ENCODE results near the gene RAC3.

The RAC3 gene

DNA sequence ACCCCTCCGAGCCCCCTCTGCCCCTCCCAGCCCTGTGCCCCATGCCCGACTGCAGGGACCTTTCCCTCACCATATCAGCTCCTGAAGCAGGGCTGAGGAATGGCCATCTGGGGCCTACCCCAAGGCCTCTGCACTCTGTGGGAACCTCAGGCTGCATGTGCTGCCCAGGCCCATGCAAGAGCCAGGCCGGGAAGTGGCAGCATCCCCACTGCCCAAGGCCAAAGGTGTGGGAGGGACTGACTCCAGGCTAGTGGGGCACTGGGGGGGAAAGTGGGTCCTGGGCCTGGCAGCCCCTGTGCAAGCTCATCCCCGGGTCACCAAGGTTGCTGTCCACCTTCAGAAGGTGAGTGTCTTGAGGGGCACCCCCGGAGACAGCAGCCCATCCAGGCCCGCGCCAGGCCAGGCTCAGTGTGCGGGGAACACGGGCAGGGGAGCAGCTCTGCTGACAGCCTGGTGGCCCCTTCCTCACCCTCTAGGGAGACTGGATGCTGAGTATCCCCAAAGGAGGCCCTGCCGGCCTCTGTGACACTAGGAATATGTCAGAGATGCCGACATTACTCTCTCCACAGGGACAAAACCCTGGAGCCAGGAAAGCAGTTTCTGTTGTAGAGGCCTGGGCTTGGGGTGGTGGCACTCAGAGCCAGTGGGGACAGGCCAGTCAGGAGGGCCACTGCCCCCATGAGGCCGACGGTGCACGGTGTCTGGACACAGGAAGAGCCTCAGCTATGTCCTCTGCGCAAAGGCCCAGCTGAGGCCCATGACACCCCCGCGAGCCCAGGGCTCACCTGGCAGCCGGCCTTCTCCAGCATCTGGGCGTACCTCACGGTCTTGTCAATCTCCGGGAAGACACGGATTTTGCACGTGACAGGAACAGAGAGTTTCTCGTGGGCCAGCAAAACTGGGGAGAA is 30.9 kb downstream of the RAC3 start:
- no peak overlapping the region for H3K27ac Mint-ChIP-seq
- peaks cover 2% of the 10 kb centered on the region for H3K36me3 Mint-ChIP-seq
- no peak for ATAC-seq (ENCODE audit: low read depth)
- no peak overlapping the region for H3K4me3 Mint-ChIP-seq
- DNase-seq (ENCODE audit: low spot score in 2 of 2), result no peak
- no peaks in the 10 kb centered on the region for H3K4me1 Mint-ChIP-seq
- no peaks in the 10 kb centered on the region for H3K27me3 Mint-ChIP-seq
- no peaks in the 10 kb centered on the region for H3K9me3 Mint-ChIP-seq

- DNase-seq (ENCODE audit: low spot score in 2 of 2), result no peak
- Mint-ChIP-seq H3K4me1 (no peaks in the 10 kb centered on the region), H3K9me3 (no peaks in the 10 kb centered on the region), H3K27ac (no peak overlapping the region), H3K4me3 (no peak overlapping the region), H3K27me3 (no peaks in the 10 kb centered on the region), H3K36me3 (peaks cover 2% of the 10 kb centered on the region)
- no peak for ATAC-seq (ENCODE audit: low read depth)
Observed at GRCh38 chr17:82062984-82063368, 31.5 kb downstream of the RAC3 start.

- Mint-ChIP-seq H3K9me3 (no peaks in the 10 kb centered on the region), H3K4me3 (peak overlapping the region; percentile 70), H3K27me3 (no peaks in the 10 kb centered on the region), H3K4me1 (no peaks in the 10 kb centered on the region), H3K36me3 (peaks cover 2% of the 10 kb centered on the region), H3K27ac (no peak overlapping the region)
- DNase-seq (ENCODE audit: low spot score in 2 of 2) (no peak), ATAC-seq (ENCODE audit: low read depth) (no peak)
Observed at GRCh38 chr17:82063424-82064415, 32.2 kb downstream of the RAC3 start.

DNA sequence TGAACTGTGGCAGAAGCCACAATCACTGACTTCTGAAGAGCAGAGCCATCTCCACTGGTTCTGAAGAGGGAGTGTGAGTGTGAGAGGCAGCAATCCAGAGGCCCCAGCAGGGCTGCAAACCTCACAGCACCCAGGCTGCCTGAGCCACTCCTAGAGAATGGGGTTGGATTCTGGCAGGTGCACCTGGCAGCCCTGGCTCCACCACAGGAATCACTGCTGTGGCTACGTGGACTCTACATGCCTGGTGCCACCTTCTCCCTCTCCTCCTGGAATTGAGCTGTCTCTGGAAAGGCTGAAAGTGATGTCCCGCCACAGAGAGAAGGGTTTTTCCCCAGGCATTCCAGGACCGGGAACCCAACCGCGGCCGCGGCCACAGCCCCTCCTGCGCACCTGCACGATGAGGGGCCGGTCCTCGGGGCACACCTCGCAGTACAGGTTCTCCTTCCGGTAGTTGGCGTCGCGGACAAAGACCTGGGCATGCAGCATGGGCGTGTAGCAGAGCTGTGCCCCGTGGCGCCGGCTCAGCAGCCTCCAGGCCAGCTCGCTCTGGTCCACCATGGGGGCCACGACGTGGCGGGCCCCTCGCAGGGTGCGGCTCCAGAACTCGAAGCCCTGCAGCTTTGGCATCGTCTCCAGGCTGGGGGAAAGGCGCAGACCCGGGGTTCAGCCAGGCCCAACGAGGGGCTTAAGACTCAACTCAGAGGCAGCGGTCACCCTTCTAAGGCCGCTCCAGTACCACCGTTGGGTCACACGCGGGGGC is 33.1 kb downstream of the RAC3 start:
- H3K36me3 Mint-ChIP-seq, result peaks cover 2% of the 10 kb centered on the region
- H3K27me3 Mint-ChIP-seq, result no peaks in the 10 kb centered on the region
- DNase-seq (ENCODE audit: low spot score in 2 of 2) (no peak), ATAC-seq (ENCODE audit: low read depth) (no peak)
- peak overlapping the region; percentile 14 for H3K27ac Mint-ChIP-seq
- no peaks in the 10 kb centered on the region for H3K9me3 Mint-ChIP-seq
- H3K4me3 Mint-ChIP-seq, result peak overlapping the region; percentile 70
- H3K4me1 Mint-ChIP-seq, result no peaks in the 10 kb centered on the region

GRCh38 chr17:82065193-82065637 is 33.7 kb downstream of the RAC3 start:
- ATAC-seq (ENCODE audit: low read depth), result peak; percentile 62
- H3K4me1 Mint-ChIP-seq, result no peaks in the 10 kb centered on the region
- H3K36me3 Mint-ChIP-seq, result peaks cover under 1% of the 10 kb centered on the region
- peak overlapping the region; percentile 70 for H3K4me3 Mint-ChIP-seq
- no peaks in the 10 kb centered on the region for H3K27me3 Mint-ChIP-seq
- H3K27ac Mint-ChIP-seq, result peak overlapping the region; percentile 14
- DNase-seq (ENCODE audit: low spot score in 2 of 2), result peak in 1 of 2 donors; percentile 19
- no peaks in the 10 kb centered on the region for H3K9me3 Mint-ChIP-seq

DNA sequence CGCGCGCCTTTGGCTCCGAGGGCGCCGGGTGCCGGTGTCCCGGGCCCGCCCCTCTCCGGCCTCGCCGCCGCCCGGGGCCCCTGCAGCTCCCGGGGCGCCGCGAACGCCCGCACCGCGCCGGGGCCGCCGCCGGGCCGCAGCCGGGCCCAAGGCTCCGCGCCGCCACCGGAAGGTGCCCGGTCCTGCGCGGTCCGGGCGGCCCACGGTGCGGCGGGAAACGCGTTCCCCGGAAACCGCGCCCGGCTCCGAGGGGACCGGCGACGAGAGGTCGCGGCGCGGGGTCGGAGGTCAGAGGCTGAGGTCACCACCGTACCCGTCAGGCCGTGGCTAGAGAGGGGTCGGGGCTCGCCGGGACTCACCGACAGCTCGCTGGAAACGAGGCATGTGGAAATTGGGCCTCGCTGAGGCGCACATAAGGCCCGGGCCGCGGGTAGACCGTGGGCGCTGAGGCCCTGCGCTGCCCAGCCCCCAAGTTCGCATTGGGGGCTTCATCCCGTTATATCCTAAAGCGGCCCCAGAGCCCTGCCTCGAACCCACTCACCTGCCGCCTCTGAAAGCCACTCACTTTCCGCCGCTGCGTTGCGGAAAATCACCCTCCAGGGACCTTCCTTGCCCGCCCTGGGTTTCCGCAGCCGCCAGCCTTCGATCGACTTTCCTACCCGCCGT is 34.3 kb downstream of the RAC3 start, which contains the start of gene DUS1L:
TSS of gene DUS1L (minus strand) at position 167 of the 666 bp plus-strand sequence. CDS start 745 bp downstream, outside the sequence.
- Mint-ChIP-seq H3K27me3 (no peaks in the 10 kb centered on the region), H3K9me3 (no peaks in the 10 kb centered on the region), H3K4me3 (peak within 1 kb of the TSS; percentile 85), H3K4me1 (no peaks in the 10 kb centered on the region), H3K27ac (peak within 1 kb of the TSS; percentile 89), H3K36me3 (no peaks in the 10 kb centered on the region)
- DNase-seq (ENCODE audit: low spot score in 2 of 2), result peak; percentile 70 to 80
- ATAC-seq (ENCODE audit: low read depth), result peak; percentile 86

GRCh38 chr17:82070611-82071010 is 39.1 kb downstream of the RAC3 start:
- Mint-ChIP-seq H3K27me3 (no peaks in the 10 kb centered on the region), H3K27ac (no peak overlapping the region), H3K9me3 (no peaks in the 10 kb centered on the region), H3K4me3 (no peak overlapping the region), H3K4me1 (no peaks in the 10 kb centered on the region), H3K36me3 (no peaks in the 10 kb centered on the region)
- no peak for ATAC-seq (ENCODE audit: low read depth)
- no peak for DNase-seq (ENCODE audit: low spot score in 2 of 2)

- ATAC-seq (ENCODE audit: low read depth) (no peak), DNase-seq (ENCODE audit: low spot score in 2 of 2) (no peak)
- H3K4me1 Mint-ChIP-seq, result no peaks in the 10 kb centered on the region
- H3K36me3 Mint-ChIP-seq, result no peaks in the 10 kb centered on the region
- H3K27ac Mint-ChIP-seq, result no peak overlapping the region
- H3K4me3 Mint-ChIP-seq, result no peak overlapping the region
- H3K9me3 Mint-ChIP-seq, result no peaks in the 10 kb centered on the region
- peaks cover 3% of the 10 kb centered on the region for H3K27me3 Mint-ChIP-seq
Observed at GRCh38 chr17:82072827-82073226, 41.3 kb downstream of the RAC3 start.

- Mint-ChIP-seq H3K4me3 (no peak overlapping the region), H3K4me1 (no peaks in the 10 kb centered on the region), H3K27ac (no peak overlapping the region), H3K36me3 (peaks cover 4% of the 10 kb centered on the region), H3K27me3 (peaks cover 3% of the 10 kb centered on the region), H3K9me3 (no peaks in the 10 kb centered on the region)
- DNase-seq (ENCODE audit: low spot score in 2 of 2), result no peak
- ATAC-seq (ENCODE audit: low read depth), result no peak
Observed at GRCh38 chr17:82073446-82073845, 42.0 kb downstream of the RAC3 start.

DNA sequence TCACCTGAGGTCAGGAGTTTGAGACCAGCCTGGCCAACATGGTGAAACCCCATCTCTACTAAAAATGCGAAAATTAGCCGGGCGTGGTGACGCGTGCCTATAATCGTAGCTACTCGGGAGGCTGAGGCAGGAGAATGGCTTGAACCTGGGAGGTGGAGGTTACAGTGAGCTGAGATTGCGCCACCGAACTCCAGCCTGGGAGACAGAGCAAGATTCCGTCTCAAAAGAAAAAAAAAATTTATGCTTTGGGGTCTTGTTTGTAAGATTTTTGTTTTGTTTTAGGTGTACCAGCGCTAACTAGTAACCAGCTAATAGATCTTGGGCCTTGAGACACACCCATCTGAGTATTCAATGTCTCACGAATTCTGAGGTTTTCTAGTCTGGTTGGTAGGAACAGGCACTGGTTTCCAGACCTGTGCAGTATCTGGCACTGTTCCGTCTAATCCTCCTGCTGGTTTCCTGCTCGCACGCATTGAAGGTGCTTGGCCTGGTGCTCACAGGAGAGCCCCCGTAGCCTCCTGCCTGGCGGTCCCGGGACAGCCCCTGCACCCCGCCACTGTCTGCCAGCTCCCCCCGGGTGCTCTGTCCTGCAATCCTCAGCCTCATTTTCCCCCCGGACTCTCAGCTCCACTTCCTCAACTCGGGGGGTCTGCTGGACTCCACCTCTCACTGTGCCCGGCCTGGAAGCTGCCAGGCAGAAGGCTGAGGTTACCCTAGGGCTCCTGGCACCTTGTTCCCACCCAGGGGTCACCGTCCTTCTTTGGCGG is 44.7 kb downstream of the RAC3 start:
- Mint-ChIP-seq H3K27ac (no peak overlapping the region), H3K9me3 (no peaks in the 10 kb centered on the region), H3K36me3 (peaks cover 11% of the 10 kb centered on the region), H3K27me3 (peaks cover 3% of the 10 kb centered on the region), H3K4me1 (no peaks in the 10 kb centered on the region), H3K4me3 (no peak overlapping the region)
- ATAC-seq (ENCODE audit: low read depth) (no peak), DNase-seq (ENCODE audit: low spot score in 2 of 2) (no peak)

DNA sequence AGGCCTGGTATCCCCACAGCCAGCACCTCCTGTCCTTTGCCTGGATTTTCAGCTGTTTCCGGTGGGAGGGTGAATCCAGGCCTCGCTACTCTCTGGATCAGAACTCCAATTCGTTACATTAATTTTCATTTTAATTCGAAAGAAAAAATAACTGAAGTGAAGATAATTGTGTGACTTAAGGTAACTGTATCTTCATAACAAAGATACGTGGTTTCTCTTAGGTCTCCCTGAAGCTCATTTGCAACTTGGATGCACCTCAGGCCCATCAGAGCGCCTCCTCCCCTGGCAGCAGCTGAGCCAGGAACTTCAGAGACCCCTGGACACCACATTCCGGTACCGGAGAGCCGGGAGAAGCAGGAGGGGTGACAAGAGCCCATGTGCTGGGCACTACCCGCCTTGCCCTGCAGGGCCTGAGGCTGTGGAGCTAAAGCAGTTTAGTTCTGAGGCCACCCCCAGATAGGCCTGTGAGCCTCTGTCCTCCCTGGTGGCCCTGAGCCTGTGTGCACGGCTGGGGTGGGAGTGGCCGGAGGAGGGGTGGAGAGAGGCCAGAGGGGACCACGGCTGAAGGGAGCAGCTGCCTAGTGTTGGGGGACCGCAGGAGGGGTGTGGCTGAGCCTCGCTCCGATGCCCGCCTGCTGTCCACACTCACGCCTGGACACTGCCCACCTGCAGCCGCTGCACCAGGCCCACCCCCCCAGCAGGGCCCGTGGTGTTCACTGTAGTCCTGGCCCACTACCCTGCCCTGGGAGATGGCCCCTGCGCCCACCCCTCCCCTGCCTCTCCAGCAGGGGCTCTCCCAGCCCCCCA is 45.5 kb downstream of the RAC3 start:
- Mint-ChIP-seq H3K4me1 (no peaks in the 10 kb centered on the region), H3K36me3 (peaks cover 11% of the 10 kb centered on the region), H3K27me3 (peaks cover 3% of the 10 kb centered on the region), H3K4me3 (no peak overlapping the region), H3K9me3 (no peaks in the 10 kb centered on the region), H3K27ac (no peak overlapping the region)
- no peak for ATAC-seq (ENCODE audit: low read depth)
- no peak for DNase-seq (ENCODE audit: low spot score in 2 of 2)

Data from memory B cell (primary cell).